Activated CD8-positive, alpha-beta T cell treated with anti-CD3 and anti-CD28 coated beads, Interleukin-2, amount 10 ng/mL, durations not matched to agents 7 days and 5 days (primary cell): ENCODE results near the gene RSPH6A. TPM values are rescaled to one million over a fixed set of nuclear protein-coding genes. Genes with fewer than 3 reads are reported as not detected.

Experiments used
- ATAC-seq: fragments of 150-1000 bp; cut with Tn5 transposase; one replicate; pipeline ENCODE4 v1.10.0; 2021; ENCODE audit warnings: moderate library complexity
- CTCF ChIA-PET: fragments of 350-600 bp; sonication (Branson Sonifier 250); formaldehyde crosslinking; loops from one replicate; lab custom pipeline; 2021; ENCODE audit warnings: antibody characterized with exemption; lab: Charles Lee
- POLR2A ChIA-PET: fragments of 350-600 bp; sonication (Branson Sonifier 250); formaldehyde crosslinking; loops from one replicate; lab custom pipeline; 2021; ENCODE audit warnings: antibody characterized with exemption; lab: Charles Lee
- DNase-seq: peaks from one replicate; pipeline ENCODE4 v3.0.0-alpha.2; 2020
- H3K27ac Mint-ChIP-seq: one replicate; pipeline ENCODE4 v1.8.0; 2021; ENCODE audit warnings: mild to moderate bottlenecking, mixed read lengths
- H3K27me3 Mint-ChIP-seq: one replicate; pipeline ENCODE4 v1.8.0; 2021; ENCODE audit warnings: low read depth, mixed read lengths
- H3K36me3 Mint-ChIP-seq: one replicate; pipeline ENCODE4 v1.8.0; 2021; ENCODE audit warnings: low read depth, mixed read lengths
- H3K4me1 Mint-ChIP-seq: one replicate; pipeline ENCODE4 v1.8.0; 2021; ENCODE audit warnings: low read depth, mixed read lengths
- H3K4me3 Mint-ChIP-seq: one replicate; pipeline ENCODE4 v1.8.0; 2021; ENCODE audit warnings: mild to moderate bottlenecking, mixed read lengths
- H3K9me3 Mint-ChIP-seq: one replicate; pipeline ENCODE4 v1.8.0; 2022; ENCODE audit warnings: mixed read lengths; ENCODE audit not compliant: insufficient read depth
- total RNA-seq, 2 experiments: library from RNA; stranded (reverse); gene quantifications; one replicate each; pipeline ENCODE4 v1.2.3, GENCODE V29; 2021

The RSPH6A gene
- under 1 TPM; 0.55 to 0.68 TPM for total RNA-seq

DNA sequence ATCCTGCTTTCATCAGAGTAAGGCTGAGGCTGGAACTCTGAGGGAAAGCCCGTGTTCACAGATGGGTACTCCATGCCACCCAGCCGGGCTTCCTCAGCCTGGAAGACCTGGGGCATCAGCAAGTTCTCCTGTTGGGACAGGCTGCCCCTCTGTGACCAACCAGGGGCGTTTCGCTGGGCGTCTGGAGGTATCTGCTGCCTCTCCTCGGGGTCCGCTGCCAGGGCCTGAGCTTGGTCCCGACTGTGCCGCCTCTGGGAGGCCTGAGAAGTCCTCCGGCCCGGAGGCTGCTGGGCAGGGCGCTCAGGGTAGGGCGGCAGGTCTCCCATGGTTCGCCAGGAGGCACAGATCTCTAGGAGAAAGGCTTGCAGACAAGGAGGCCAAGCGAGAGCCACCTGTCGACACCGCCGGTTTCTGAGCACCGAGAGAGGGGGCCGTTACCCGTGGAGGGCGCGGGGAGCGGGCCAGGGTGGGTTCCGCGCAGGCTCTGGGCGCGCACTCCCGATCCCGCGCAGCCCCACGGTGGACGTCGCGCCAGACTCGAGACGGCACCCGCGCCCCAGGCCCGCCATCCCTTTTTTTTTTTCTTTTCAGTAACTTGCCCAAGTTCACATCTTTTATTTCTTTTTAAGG, at the start of gene RSPH6A:
TSS of gene RSPH6A (minus strand) at position 458 of the 630 bp plus-strand sequence. CDS start at position 326, 132 bp downstream.
- ChIA-PET POLR2A (no interaction called here), CTCF (interaction anchor here (0.6 to 3.5 kb wide), 4 partner anchors 15 to 122 kb away, joined by 3 to 17 read pairs (median 8); partner anchors contain the start of gene SIX5)

DNA sequence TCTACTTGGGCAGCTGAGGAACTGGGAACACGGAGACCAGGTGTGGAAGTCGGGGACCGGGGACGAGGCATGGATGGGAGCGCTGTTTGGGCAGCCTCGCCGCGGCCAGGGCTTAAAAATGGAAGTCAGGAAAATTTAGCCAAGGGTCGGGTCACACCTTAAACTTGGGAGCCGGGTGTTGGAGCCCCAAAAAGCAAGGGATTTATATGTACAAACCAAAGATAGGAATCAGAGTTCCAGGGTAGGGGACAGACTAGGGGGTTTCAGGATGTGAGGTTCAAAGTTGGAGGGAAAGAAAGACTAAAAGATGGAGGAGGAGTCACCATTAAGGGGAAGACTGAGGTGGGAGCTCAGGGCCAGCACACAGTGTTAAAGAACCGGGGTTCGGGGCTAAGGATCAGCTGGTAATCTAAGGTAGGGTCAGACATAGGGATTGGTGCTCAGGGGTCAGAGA, 49.5 kb upstream of the RSPH6A start:
- DNase-seq (no peak), ATAC-seq (no peak)
- peaks cover 10% of the 10 kb centered on the region for H3K36me3 Mint-ChIP-seq
- ChIA-PET CTCF (interaction anchor here (1.5 to 3.9 kb wide), 7 partner anchors 15 to 95 kb away, joined by 4 to 29 read pairs (median 19); partner anchors contain the start of genes IRF2BP1, MYPOP and SIX5), POLR2A (interaction anchor here (0.7 to 2.1 kb wide), 2 partner anchors 22 to 130 kb away, joined by 3 to 11 read pairs; partner anchors contain the start of gene IRF2BP1)
- no peaks in the 10 kb centered on the region for H3K9me3 Mint-ChIP-seq
- H3K4me1 Mint-ChIP-seq, result peaks cover 30% of the 10 kb centered on the region
- peaks cover 24% of the 10 kb centered on the region for H3K27me3 Mint-ChIP-seq
- peak overlapping the region; percentile 38 for H3K4me3 Mint-ChIP-seq
- H3K27ac Mint-ChIP-seq, result peak overlapping the region; percentile 49

More for the DNA sequence above, at the start of gene RSPH6A:
- no peaks in the 10 kb centered on the region for H3K27me3 Mint-ChIP-seq
- no peak within 1 kb of the TSS for H3K4me3 Mint-ChIP-seq
- no peaks in the 10 kb centered on the region for H3K9me3 Mint-ChIP-seq
- no peak for DNase-seq
- no peak within 1 kb of the TSS for H3K27ac Mint-ChIP-seq
- peaks cover 3% of the 10 kb centered on the region for H3K36me3 Mint-ChIP-seq
- H3K4me1 Mint-ChIP-seq, result peaks cover 12% of the 10 kb centered on the region
- no peak for ATAC-seq

DNA sequence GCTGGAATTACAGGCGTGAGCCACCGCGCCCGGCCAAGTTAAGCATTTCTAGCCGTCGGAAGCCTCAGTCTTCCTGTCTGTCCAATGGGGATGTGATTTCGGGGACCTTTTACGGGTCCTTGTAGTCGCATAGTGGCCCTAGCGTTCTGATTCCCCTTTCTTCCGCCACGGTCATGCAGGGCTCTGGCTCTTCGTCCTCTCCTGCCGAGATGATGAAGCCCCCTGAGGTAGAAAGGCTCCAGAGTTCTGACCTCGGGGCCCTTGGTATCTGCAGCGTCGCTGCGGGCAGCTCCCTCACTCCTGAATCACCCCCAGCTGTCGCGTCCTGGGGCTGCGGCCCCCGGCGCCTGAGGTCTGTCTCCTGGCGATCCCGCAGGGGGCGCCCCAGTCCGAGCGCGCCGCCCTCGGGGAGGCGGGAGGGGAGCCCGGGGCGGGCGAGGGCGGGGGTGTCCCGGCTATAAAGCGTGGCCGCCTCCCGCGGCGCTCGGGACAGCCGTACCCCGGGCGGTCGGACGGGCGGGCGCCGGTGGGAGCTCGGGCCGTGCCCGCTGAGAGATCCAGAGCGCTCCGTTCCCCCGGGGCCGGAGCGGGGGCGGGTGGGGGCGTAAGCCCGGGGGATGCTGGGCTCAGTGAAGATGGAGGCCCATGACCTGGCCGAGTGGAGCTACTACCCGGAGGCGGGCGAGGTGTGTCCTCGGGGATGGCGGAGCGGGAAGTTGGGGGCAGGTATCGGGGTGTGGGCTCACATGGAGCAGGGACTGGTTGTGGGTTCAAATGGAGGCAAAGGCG, 48.9 kb upstream of the RSPH6A start, which contains the start of gene FOXA3:
TSS of gene FOXA3 (plus strand) at position 487 of the 789 bp plus-strand sequence. CDS start at position 618, 131 bp downstream.
- peak; percentile 59 for DNase-seq
- Mint-ChIP-seq H3K27me3 (peaks cover 24% of the 10 kb centered on the region), H3K9me3 (no peaks in the 10 kb centered on the region), H3K36me3 (peaks cover 14% of the 10 kb centered on the region), H3K4me1 (peaks cover 30% of the 10 kb centered on the region), H3K4me3 (peak within 1 kb of the TSS; percentile 87), H3K27ac (peak within 1 kb of the TSS; percentile 98)
- ATAC-seq, result peak; percentile 26
- ChIA-PET POLR2A (interaction anchor here (0.6 to 2.1 kb wide), 6 partner anchors 23 to 862 kb away, joined by 3 to 11 read pairs (median 4); partner anchors contain the start of genes IRF2BP1 and MYPOP), CTCF (interaction anchor here (0.7 to 3.9 kb wide), 16 partner anchors 15 to 171 kb away, joined by 3 to 29 read pairs (median 5); partner anchors contain the start of genes IRF2BP1, MYPOP, QPCTL and SIX5)

DNA sequence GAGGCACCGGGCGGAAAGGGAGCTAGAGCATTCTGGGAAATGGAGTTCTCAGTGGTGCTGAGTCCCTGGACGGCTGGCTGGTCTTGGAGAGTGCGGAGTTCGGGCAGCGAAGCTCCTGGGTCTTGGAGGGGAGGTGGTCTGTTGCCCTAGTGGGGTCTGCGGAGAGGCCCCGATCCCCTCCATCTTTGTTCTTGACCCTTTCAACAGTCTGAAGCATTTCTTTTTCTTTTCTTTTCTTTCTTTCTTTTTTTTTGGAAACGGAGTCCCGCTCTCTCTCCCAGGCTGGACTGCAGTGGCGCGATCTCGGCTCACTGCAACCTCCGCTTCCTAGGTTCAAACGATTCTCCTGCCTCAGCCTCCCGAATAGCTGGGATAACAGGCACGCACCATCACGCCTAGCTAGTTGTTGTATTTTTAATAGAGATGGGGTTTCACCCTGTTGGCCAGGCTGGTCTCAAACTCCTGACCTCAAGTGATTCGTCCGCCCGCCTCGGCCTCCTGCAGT, 48.3 kb upstream of the RSPH6A start:
- ATAC-seq, result no peak
- Mint-ChIP-seq H3K4me3 (peak overlapping the region; percentile 87), H3K27ac (peak overlapping the region; percentile 98), H3K27me3 (peaks cover 24% of the 10 kb centered on the region), H3K36me3 (peaks cover 19% of the 10 kb centered on the region), H3K4me1 (peaks cover 30% of the 10 kb centered on the region), H3K9me3 (no peaks in the 10 kb centered on the region)
- ChIA-PET CTCF (interaction anchor here (0.7 to 3.9 kb wide), 16 partner anchors 14 to 170 kb away, joined by 3 to 29 read pairs (median 5); partner anchors contain the start of genes IRF2BP1, MYPOP, QPCTL and SIX5), POLR2A (interaction anchor here (0.6 to 2.1 kb wide), 5 partner anchors 23 to 861 kb away, joined by 3 to 11 read pairs (median 5); partner anchors contain the start of genes IRF2BP1 and MYPOP)
- no peak for DNase-seq

DNA sequence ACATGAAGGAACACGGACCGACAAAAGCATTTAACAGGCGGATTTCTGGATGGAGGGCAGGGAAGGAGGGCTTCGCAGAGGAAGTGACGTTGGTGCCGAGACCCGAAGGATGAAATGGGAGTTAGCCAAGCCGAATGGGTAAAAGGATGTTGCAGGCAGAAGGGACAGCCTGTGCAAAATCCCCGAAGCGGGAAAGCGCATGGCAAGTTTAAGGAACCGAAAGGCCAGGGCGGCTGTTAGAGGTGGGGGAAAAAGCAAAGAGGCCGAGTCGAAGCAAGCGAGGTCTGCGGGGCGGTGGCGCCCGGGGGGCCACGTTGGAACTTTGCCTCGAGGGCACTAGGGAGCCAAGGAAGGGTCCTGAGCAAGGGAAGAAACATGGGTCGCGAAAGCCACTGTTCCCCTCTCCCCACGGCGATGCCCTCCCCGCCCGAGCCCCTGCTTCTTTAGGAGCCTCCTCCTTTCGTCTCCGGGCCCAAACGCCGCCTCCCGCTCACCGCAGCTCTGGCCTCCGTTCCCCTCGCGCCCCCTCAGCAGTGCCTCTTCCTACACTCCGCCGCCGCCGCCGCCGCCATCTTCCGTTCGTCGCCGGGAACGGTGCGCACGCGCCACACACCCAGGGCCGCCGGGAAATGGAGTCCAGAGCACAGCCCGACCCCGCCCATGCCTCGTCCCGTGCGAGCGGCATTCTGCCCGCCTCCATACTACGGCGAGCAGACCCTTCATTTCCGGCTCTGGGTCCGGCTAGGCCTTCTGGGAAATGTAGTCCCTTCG, 47.6 kb upstream of the RSPH6A start, which contains the start of gene SYMPK:
TSS of gene SYMPK (minus strand) at position 584 of the 771 bp plus-strand sequence. CDS start 8,652 bp downstream, outside the sequence.
- peaks cover 24% of the 10 kb centered on the region for H3K27me3 Mint-ChIP-seq
- H3K27ac Mint-ChIP-seq, result peak within 1 kb of the TSS; percentile 98
- ChIA-PET CTCF (interaction anchor here (0.7 to 3.9 kb wide), 16 partner anchors 13 to 170 kb away, joined by 3 to 29 read pairs (median 5); partner anchors contain the start of genes IRF2BP1, MYPOP, QPCTL and SIX5), POLR2A (interaction anchor here (0.6 to 2.1 kb wide), 5 partner anchors 24 to 861 kb away, joined by 3 to 11 read pairs (median 5); partner anchors contain the start of genes IRF2BP1 and MYPOP)
- H3K36me3 Mint-ChIP-seq, result peaks cover 24% of the 10 kb centered on the region
- ATAC-seq, result peak; percentile 96
- peak within 1 kb of the TSS; percentile 87 for H3K4me3 Mint-ChIP-seq
- peaks cover 33% of the 10 kb centered on the region for H3K4me1 Mint-ChIP-seq
- no peaks in the 10 kb centered on the region for H3K9me3 Mint-ChIP-seq
- DNase-seq, result peak; percentile 99

DNA sequence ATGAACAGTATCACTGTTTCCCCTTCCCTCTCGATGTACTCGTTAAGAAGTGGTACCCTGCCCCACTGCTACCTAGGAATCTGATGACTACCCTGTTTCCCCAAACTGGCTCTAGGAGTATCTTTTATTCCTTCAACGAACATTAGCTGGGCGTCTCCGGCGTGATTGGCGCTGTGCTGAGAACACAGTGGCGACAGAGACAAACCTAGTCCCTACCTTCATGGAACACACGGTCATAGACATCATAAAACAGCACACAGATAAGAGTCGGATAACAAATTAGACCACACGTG, 47.1 kb upstream of the RSPH6A start:
- no peak for DNase-seq
- H3K27ac Mint-ChIP-seq, result peak overlapping the region; percentile 98
- ATAC-seq, result no peak
- peaks cover 33% of the 10 kb centered on the region for H3K4me1 Mint-ChIP-seq
- CTCF ChIA-PET, result interaction anchor here (1.5 to 3.9 kb wide), 5 partner anchors 13 to 93 kb away, joined by 4 to 29 read pairs (median 9); partner anchors contain the start of genes IRF2BP1 and SIX5
- H3K27me3 Mint-ChIP-seq, result peaks cover 24% of the 10 kb centered on the region
- POLR2A ChIA-PET, result interaction anchor here (0.9 to 2.1 kb wide), 2 partner anchors 24 kb away, joined by 3 to 11 read pairs; partner anchors contain the start of gene IRF2BP1
- no peaks in the 10 kb centered on the region for H3K9me3 Mint-ChIP-seq
- H3K36me3 Mint-ChIP-seq, result peaks cover 24% of the 10 kb centered on the region
- peak overlapping the region; percentile 87 for H3K4me3 Mint-ChIP-seq

DNA sequence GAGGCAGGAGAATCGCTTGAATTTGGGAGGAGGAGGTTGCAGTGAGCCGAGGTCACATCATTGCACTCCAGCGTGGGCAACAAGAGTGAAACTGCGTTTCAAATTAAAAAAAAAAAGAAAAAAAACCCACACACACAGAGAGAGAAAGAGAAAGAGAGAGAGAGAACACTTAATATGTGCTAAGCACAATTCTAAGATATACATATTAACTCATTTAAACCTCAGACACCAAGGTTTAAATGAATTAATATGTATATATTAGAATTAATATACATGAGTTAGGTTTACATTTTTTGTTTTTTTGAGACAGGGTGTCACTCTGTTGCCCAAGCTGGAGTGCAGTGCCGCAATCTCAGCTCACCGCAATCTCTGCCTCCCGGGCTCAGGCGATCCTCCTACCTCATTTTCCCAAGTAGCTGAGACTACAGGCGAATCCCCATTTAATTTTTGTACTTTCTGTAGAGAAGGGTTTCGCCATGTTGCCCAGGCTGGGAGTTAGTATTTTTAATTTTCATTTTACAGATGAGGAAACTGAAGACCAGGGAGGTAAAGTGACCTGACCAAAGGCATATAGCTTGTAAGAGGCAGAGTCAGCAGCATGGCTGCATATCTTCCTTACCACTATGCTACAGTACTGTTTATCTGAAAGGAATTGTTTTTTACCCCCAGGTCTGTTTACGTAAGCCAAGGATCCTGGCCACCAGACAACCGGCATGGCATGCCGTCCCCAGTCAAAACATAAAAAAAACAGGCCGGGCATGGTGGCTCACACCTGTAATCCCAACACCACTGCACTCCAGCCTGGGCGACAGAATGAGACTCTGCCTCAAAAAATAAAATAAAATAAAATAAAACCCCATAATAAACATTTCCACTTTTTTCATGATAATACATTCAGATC, 45.5 kb upstream of the RSPH6A start:
- ChIA-PET CTCF (interaction anchor here (1.4 to 2.6 kb wide), 4 partner anchors 42 to 91 kb away, joined by 3 to 9 read pairs (median 4); partner anchors contain the start of genes MYPOP and SIX5), POLR2A (interaction anchor here (1.0 kb wide), 1 partner anchor 14 kb away, joined by 4 read pairs; no protein-coding TSS in a partner anchor)
- H3K36me3 Mint-ChIP-seq, result peaks cover 26% of the 10 kb centered on the region
- H3K4me3 Mint-ChIP-seq, result peak overlapping the region; percentile 31
- ATAC-seq (no peak), DNase-seq (no peak)
- H3K9me3 Mint-ChIP-seq, result no peaks in the 10 kb centered on the region
- H3K27me3 Mint-ChIP-seq, result peaks cover 21% of the 10 kb centered on the region
- H3K27ac Mint-ChIP-seq, result no peak overlapping the region
- peaks cover 33% of the 10 kb centered on the region for H3K4me1 Mint-ChIP-seq

DNA sequence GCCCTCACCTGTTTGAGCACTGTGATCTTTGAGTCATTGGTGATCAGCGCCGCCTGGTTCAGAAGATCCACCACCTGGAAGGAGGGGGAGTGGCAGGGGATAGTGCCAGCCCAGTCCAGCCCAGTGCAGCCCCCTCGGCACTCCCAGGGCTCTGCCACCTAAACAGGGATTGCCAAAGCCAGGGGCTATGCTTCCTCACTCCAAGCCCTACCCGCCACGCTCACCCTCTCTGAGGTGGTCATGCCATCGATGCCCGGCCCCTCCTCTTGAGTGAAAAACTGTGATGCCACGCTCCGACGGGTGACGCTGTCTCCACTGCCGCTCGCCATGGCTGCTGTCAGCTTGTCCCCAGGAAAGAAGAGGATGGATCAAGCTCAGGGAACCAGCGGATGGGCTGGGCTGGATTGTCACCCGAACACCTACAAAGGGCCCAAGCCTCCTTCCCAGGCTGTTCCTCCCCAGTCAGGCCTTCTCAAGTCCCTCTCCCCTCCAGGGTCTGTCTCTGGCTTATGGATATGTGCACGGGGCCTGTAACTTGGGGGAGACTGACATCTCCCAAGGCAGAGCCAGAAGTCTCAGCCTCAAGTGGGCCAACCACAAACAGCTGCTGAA, 39.2 kb upstream of the RSPH6A start:
- CTCF ChIA-PET, result no interaction called here
- H3K27ac Mint-ChIP-seq, result no peak overlapping the region
- POLR2A ChIA-PET, result interaction anchor here (0.6 kb wide), 1 partner anchor 32 kb away, joined by 3 read pairs; no protein-coding TSS in a partner anchor
- peaks cover 44% of the 10 kb centered on the region for H3K36me3 Mint-ChIP-seq
- ATAC-seq (no peak), DNase-seq (no peak)
- no peak overlapping the region for H3K4me3 Mint-ChIP-seq
- no peaks in the 10 kb centered on the region for H3K27me3 Mint-ChIP-seq
- peaks cover 3% of the 10 kb centered on the region for H3K4me1 Mint-ChIP-seq
- no peaks in the 10 kb centered on the region for H3K9me3 Mint-ChIP-seq

DNA sequence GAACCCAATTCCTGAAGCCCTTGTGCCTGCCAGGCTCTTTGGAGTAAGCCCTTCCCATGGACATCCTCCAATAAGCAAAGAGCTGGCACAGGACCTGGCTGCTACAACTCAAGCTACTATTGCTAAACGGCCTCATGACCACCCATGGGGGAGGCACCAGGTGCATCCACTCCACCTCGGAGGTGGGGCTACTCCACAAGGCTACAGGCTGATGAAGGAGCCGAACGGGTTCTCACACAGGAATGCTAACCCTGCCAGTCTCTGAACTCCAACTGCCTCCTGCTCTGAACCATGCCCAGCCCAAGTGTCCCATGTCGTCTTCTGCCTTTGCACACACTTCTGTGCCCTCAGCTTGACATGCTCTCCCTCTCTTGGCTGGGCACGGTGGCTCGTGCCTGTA, 37.9 kb upstream of the RSPH6A start:
- ChIA-PET POLR2A (interaction anchor here (0.6 kb wide), 1 partner anchor 47 kb away, joined by 3 read pairs; no protein-coding TSS in a partner anchor), CTCF (no interaction called here)
- Mint-ChIP-seq H3K4me1 (peaks cover under 1% of the 10 kb centered on the region), H3K36me3 (peaks cover 43% of the 10 kb centered on the region), H3K27me3 (no peaks in the 10 kb centered on the region), H3K4me3 (no peak overlapping the region), H3K9me3 (no peaks in the 10 kb centered on the region), H3K27ac (no peak overlapping the region)
- DNase-seq, result no peak
- ATAC-seq, result no peak
